ENCODE measurements around the gene MARCOL. TPM values are rescaled to one million over a fixed set of nuclear protein-coding genes. Genes with fewer than 3 reads are reported as not detected.

MARCOL gene
- total RNA-seq, 4 donors from 2014 or later, result not detected

Small RNAs within 50 kb of the gene (small RNA-seq; reads per million reads assigned to genes)
- gene HMGN1P16, result 0 reads per million in 3 donors

Other genes with a start within 250 kb of the MARCOL start
- 1 to 10 TPM in 1 of 4 donors, under 1 TPM in 2, not detected in 1; 0.06 to 1.2 (median 0.45) TPM for gene SPINK5, start 174.5 kb upstream of the MARCOL start, total RNA-seq
- not detected for gene SPINK14, start 70.0 kb upstream of the MARCOL start, total RNA-seq
- gene SPINK6, start 35.5 kb upstream of the MARCOL start, total RNA-seq, result not detected
- gene SPINK13, start 30.3 kb downstream of the MARCOL start, total RNA-seq, result not detected
- not detected for gene SPINK7, start 73.9 kb downstream of the MARCOL start, total RNA-seq
- gene SPINK9, start 97.0 kb downstream of the MARCOL start, total RNA-seq, result not detected
- gene FBXO38, start 145.4 kb downstream of the MARCOL start, total RNA-seq, result 10 to 100 TPM; 29.5 to 46.5 (median 34.0) TPM